HG02588 (cell line): ENCODE results near the gene PRDM5.
A peak's percentile ranks its signal among the peaks of the same experiment; 100 is the strongest.

Source experiments
- ATAC-seq: cut with Tn5 transposase; IDR thresholded peaks from one replicate; pipeline ENCODE4 v1.9.1; 2021; ENCODE audit warnings: mild to moderate bottlenecking, moderate library complexity; ENCODE audit not compliant: unreplicated experiment

Gene PRDM5

DNA sequence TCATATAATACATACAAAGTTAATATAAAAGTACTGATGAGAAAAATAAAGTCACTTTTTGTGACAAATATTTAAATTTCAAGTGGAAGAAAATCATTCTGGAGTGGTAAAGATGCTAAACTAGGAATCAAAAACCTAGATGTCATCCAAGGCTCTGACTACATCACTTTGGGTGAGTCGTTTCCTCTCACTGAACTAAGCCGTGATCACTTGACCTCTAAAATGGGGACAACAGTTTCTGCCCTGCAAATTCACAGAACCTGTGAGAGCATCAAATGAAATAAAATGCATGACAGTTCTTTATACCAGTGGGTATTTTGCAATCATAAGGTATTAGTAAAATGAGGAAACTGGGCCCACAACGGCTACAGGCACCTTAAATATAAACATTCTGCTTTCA lies 63.8 kb downstream of the PRDM5 start:
- ATAC-seq, result no peak

DNA sequence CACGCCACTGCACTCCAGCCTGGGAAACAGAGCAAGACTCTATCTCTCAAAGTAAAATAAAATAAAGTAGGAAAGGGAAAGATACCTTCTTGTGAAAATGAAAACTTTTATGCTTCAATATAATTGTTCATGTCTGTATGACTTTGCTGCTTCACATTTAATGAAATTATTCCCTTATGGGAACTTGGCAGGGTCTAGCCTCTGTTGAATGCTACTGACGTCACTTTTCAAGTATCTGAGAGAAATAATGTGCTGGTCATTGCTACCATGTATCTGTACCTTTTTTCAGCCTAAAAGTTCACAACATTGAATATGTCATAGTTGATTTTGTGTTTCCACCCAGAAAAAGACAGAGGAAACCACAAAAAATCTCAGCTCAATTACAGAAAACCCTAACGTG lies 65.2 kb downstream of the PRDM5 start:
- no peak for ATAC-seq

DNA sequence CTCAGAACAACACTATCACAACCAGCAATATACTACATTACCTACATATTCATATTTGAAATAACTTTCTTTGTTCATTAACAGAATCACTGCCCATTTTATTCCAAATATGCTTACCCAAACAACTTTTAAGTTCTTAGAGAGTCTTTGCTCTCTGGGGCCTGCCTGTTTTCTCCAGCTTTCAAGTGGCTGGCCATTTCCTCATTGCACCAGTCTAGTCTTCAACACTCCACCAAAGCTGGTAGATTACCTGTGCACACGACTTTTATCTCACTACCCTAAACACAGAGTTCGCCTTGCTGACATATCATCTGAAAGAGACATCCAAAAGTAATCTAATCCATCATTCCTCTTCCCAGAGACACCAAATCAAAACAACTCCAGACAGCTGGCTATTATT lies 66.2 kb downstream of the PRDM5 start:
- ATAC-seq, result no peak

DNA sequence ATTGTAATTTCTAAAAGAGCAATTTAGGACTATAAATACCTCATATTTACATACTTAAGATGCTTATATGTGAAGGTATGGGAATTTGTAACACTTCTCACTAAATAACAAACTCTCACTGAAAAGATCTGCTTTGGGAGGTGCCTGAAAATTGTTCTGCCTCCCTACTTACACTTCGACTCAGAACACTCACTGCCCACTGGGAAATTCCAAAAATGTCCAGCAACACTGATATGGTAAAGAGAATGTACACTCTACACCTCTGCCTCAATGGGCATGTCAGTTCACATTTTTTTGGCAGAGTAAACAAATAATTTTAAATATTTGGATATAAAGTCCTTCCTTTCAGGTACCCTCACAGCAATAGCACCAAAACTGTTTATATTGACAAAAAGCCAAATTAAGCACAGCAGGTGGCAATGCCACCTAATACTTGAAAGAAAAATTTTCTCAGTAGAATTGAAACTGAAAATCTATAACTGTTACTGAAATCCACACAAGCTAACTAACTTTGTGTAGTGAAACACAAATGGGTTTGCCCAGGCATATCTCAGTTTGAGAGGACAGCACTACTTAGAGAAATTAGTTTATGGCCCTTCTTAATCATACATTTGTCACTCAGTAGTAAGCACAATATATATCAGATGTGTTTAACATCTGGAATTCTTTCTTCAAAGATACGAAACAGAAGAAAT lies 67.1 kb downstream of the PRDM5 start:
- ATAC-seq, result peak; percentile 96

GRCh38 chr4:120853161-120853935 lies 69.2 kb downstream of the PRDM5 start:
- ATAC-seq, result no peak

DNA sequence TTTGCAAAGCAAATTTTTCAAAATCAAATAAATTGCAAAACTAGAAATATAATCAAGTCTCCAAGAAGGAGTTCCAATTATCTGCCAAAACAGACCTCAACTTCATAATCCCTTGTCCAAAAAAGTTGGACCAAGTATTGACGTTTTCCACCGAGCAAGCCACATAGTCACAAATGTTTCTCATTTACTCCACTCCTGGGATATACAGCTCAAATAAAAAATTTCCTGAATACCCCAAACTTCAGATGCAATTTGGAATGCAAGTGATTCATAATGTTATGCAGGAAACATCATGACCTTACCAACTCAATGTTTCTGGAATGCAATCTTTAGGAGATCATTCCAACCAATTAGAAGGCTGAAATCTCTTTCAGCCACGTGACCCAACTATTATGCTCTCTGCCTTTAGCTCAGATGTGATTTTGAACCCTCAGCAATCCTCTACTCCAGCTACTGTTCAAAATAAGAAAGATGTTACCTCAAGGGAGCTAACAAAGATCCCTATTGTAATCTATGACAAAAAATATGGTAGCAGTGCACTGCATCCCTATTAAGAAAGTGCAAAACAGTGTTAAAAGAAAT lies 72.4 kb downstream of the PRDM5 start:
- ATAC-seq, result no peak

- ATAC-seq, result no peak
Observed at GRCh38 chr4:120847019-120847582, 75.4 kb downstream of the PRDM5 start.

- ATAC-seq, result peak; percentile 84
Observed at GRCh38 chr4:120844528-120844921, 78.0 kb downstream of the PRDM5 start.

DNA sequence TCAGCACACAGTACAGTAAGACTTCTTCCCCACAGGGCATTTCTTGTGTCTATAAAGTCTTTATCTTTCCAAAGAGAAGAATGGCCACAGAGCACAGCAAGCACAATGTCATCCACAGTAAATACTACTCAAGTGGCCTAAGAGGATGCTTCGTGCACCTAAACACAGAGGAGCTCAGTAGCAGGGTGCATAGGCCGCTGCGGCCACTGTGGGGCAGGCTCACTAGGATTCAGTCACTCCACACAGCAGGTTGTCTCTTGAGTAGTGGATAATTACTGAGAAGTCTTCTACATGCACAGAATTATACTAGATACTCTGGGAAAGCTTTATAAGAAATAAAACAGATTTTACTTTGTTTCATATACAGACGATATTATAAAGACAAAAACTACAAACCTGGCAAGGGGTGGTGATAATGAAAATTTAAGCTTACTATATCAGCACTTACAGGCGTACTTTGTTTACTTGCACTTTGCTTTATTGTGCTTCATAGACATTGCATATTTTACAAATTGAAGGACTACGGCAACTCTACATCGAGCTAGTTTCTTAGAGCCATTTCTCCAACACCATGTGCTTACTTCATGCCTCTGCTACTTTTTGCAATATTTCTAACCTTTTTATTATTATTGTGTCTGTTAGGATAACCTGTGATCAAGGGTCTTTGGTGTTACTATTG lies 78.5 kb downstream of the PRDM5 start:
- no peak for ATAC-seq

DNA sequence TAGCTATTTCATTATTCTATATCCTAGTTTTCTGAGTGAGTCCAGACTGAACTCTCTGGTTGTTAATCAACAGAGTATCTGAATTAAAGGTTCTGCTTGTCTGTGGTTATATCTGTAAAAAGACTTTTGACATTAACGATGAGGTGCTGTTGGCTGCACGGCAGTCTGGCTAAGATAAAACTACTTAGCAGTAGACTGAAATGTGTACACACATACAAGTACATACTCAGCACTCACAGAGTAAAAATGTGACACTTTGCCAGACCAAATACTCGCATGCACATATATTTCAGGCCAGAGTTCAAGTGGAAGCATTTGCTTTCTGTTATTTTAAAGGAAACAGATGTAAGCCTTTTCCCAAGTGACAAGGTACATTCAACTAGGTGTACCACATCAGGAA lies 80.5 kb downstream of the PRDM5 start:
- no peak for ATAC-seq

DNA sequence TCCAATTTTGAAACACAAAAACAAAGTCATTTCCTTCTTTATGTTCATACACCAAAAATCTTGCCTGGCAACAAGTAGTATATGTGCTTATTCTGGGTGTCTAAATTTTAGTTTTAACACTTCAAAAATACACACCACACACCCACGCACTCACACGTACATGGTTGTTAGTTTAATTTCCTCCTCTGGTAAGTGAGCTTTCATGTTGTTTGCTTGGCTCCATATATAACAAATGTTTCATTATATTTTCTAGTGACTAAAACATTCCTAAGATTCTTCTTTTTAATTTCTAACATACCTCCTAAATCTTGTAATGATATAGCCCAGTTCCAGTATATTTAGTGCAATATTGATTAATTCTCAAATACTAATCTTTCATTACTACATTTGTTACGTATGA lies 80.9 kb downstream of the PRDM5 start:
- no peak for ATAC-seq

GRCh38 chr4:120839974-120840751 lies 82.4 kb downstream of the PRDM5 start:
- ATAC-seq, result no peak

- ATAC-seq, result no peak
Observed at GRCh38 chr4:120839334-120839973, 83.1 kb downstream of the PRDM5 start.

DNA sequence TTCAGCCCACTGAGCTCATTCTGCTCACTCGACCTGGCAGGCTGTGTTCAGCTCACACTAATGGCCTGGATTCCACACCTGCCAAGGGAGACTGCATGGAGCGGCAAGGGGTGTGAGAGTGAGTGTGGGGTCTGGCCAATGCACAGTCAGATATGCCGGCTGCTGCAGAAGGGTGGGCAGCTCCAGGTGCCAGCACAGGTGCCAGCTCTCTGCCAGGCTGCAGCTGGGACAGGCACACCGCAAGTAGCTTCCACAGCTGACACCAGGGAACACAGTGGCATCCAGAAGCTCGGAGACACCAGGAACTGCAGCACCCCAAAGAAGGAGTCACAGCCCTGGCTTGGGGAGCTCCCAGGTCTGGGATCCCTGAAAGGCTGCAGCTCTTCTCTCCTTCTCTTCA lies 83.7 kb downstream of the PRDM5 start:
- ATAC-seq, result no peak

- ATAC-seq, result no peak
Observed at GRCh38 chr4:120837656-120838055, 84.9 kb downstream of the PRDM5 start.

DNA sequence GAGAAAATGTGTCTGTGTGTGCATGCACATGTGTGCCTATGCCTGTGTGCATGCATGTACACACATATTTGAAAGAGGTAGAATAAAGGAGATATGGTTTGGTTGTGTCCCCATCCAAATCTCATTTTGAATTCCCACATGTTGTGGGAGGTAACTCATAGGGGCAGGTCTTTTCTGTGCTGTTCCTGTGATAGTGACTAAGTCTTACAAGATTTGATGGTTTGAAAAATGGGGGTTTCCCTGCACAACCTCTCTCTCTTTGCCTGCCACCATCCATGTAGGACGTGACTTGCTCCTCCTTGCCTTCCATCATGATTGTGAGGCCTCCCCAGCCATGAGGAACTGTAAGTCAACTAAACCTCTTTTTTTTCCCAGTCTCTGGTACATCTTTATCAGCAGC lies 87.2 kb downstream of the PRDM5 start:
- ATAC-seq, result no peak

GRCh38 chr4:120830204-120830603 lies 92.3 kb downstream of the PRDM5 start:
- ATAC-seq, result no peak

DNA sequence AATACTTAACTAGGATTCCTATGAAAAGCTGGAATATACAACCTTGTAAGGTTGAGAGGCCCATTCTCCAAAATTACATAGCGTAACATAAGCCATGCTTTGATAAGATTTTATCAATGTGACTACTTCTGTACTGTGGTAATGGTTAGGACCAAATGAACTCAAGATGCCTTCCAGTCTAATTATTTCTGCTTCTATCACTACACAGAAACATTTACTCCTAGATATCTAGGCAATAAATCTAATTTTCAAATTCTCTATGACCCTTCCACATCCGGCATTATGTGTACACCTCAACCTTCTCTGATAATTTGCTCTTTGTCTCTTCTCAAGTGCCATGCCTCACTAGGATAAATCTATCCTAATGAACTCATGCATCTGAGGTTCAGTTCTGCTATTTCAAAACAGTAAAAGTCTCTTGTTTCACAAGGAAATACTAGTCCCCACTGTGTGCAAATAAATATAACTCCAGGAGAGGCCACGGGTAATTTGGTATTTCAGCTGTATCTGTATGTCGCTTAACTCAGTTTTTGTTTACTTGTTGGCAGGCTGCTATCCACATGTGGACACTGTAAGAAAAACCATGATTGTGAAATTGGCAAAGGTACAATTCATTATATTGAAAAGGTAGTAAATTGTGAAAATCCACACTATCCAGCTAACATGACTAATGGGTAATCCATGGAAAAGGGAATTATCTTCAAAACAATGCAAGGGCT lies 93.3 kb downstream of the PRDM5 start:
- no peak for ATAC-seq

DNA sequence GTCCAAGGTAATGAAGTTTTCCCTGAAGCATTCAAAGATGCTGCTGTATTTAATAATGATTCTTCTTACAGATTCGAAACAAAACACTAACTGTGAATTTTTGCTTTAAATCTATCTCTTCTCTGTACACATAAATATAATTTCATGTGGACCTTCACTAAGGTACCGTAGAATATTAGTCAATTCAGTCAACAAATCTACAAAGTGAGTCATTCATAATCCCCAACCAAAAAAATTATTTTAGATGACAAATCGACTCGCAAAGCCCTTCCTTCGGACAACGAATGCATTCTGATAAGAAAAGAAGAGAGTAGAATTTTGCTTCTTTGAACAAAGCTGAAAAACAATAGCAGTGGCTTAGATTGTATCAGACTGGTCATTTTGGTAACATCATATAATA lies 95.7 kb downstream of the PRDM5 start:
- no peak for ATAC-seq
